SK-N-SH (cell line): Measurements from ENCODE around the gene ANKS1B. TPM values are rescaled to one million over a fixed set of nuclear protein-coding genes. Genes with fewer than 3 reads are reported as not detected.

ENCODE experiments used
- CTCF ChIA-PET: fragments of 300-600, 350-600 bp; formaldehyde crosslinking; extraction: SDS; loops from one replicate; lab custom pipeline; 2021; lab: Yijun Ruan, JAX
- POLR2A ChIA-PET: fragments of 350-600 bp; sonication (Branson Sonifier 250); formaldehyde crosslinking; extraction: SDS; loops from one replicate; lab custom pipeline; 2020; ENCODE audit warnings: antibody characterized with exemption, inconsistent platforms; lab: Yijun Ruan, JAX
- DNase-seq: peaks from one replicate; pipeline ENCODE4 v3.0.0; 2012
- H2AFZ ChIP-seq: fragments of 200-600 bp; sonication (generic); 2 replicates; pipeline ENCODE4 v1.8.1; 2016; ENCODE audit warnings: antibody characterized with exemption, mild to moderate bottlenecking, low read depth
- H3F3A ChIP-seq: fragments of 200-600 bp; sonication (generic); replicated peaks from 2 replicates; pipeline ENCODE3; 2016; ENCODE audit warnings: antibody characterized with exemption, mild to moderate bottlenecking; ENCODE audit not compliant: insufficient read depth
- H3K27ac ChIP-seq, 2 experiments: fragments of 200-500 bp in 1 of 2; fragments of 200-600 bp in 1 of 2; sonication (Bioruptor generic) in 1 of 2; sonication (generic), shearing (Covaris generic) in 1 of 2; 2 replicates each; pipeline versions ENCODE4 v1.5.1 to v1.6.1; 2014 to 2016; ENCODE audit warnings: low read depth in 2 of 2, inconsistent platforms in 1 of 2, low read length in 1 of 2, mild to moderate bottlenecking in 1 of 2, mixed read lengths in 1 of 2
- H3K27me3 ChIP-seq: fragments of 200-600 bp; sonication (generic), shearing (Covaris generic); 2 replicates; pipeline ENCODE4 v1.6.1; 2016; ENCODE audit warnings: mixed run types; ENCODE audit not compliant: insufficient read depth
- H3K36me3 ChIP-seq, 2 experiments: fragments of 200-500 bp in 1 of 2; fragments of 200-600 bp in 1 of 2; sonication (Bioruptor generic) in 1 of 2; sonication (generic) in 1 of 2; replicated peaks in 1 of 2; 2 replicates each; pipeline versions ENCODE3 to v1.5.1; 2014 to 2016; ENCODE audit warnings: low read length in 1 of 2, mild to moderate bottlenecking in 1 of 2; ENCODE audit not compliant: insufficient read depth in 2 of 2, control insufficient read depth in 1 of 2
- H3K4me1 ChIP-seq, 2 experiments: fragments of 200-500 bp in 1 of 2; fragments of 200-600 bp in 1 of 2; sonication (Bioruptor generic) in 1 of 2; sonication (generic), shearing (Covaris generic) in 1 of 2; 2 replicates each; pipeline versions ENCODE4 v1.5.1 to v1.6.1; 2014 to 2016; ENCODE audit warnings: low read depth in 1 of 2, low read length in 1 of 2, mixed run types in 1 of 2; ENCODE audit not compliant: insufficient read depth in 2 of 2, control insufficient read depth in 1 of 2
- H3K4me2 ChIP-seq: fragments of 200-600 bp; sonication (generic), shearing (Covaris generic); 2 replicates; pipeline ENCODE4 v1.6.1; 2017; ENCODE audit warnings: mixed run types
- H3K4me3 ChIP-seq, 2 experiments: fragments of 200-500 bp in 1 of 2; fragments of 200-600 bp in 1 of 2; sonication (Bioruptor generic) in 1 of 2; sonication (generic), shearing (Covaris generic) in 1 of 2; 2 replicates each; pipeline versions ENCODE4 v1.5.1 to v1.8.1; 2014 to 2016; ENCODE audit warnings: low read depth in 2 of 2, inconsistent platforms in 1 of 2, low read length in 1 of 2, mild to moderate bottlenecking in 1 of 2, mixed read lengths in 1 of 2, moderate library complexity in 1 of 2
- H3K79me2 ChIP-seq: fragments of 200-600 bp; sonication (generic); 2 replicates; pipeline ENCODE4 v1.8.1; 2017; ENCODE audit warnings: mild to moderate bottlenecking; ENCODE audit not compliant: insufficient read depth
- H3K9ac ChIP-seq: fragments of 200-600 bp; sonication (generic); 2 replicates; pipeline ENCODE4 v1.6.1; 2017; ENCODE audit warnings: mixed run types
- H3K9me2 ChIP-seq: fragments of 200-600 bp; sonication (generic); 2 replicates; pipeline ENCODE4 v1.6.1; 2017; ENCODE audit warnings: mixed run types
- H3K9me3 ChIP-seq: fragments of 200-600 bp; sonication (generic); 2 replicates; pipeline ENCODE4 v1.6.1; 2017; ENCODE audit warnings: mixed run types, mild to moderate bottlenecking, moderate library complexity
- H4K20me1 ChIP-seq: fragments of 200-600 bp; sonication (generic); 2 replicates; pipeline ENCODE4 v1.6.1; 2017; ENCODE audit warnings: mild to moderate bottlenecking, mixed run types; ENCODE audit not compliant: insufficient read depth
- CHD2 ChIP-seq: fragments of 150-350 bp; IDR thresholded peaks from 2 replicates; pipeline ENCODE4 v1.6.1; 2018; ENCODE audit warnings: low read length; ENCODE audit not compliant: partially characterized antibody
- FOSL2 ChIP-seq: IDR thresholded peaks from 2 replicates; pipeline ENCODE4 v1.4.0; 2012; ENCODE audit warnings: low read depth, mild to moderate bottlenecking, moderate library complexity, borderline replicate concordance
- FOXJ3 ChIP-seq: sonication (generic); formaldehyde crosslinking; IDR thresholded peaks from 2 replicates; pipeline ENCODE4 v1.5.1; 2020; ENCODE audit warnings: mild to moderate bottlenecking, missing genetic modification reagents
- GATA2 ChIP-seq: sonication (generic); formaldehyde crosslinking; IDR thresholded peaks from 2 replicates; pipeline ENCODE4 v1.5.0; 2020; ENCODE audit warnings: mild to moderate bottlenecking, missing genetic modification reagents
- IRF3 ChIP-seq: fragments of 150-350 bp; IDR thresholded peaks from 2 replicates; pipeline ENCODE4 v1.6.1; 2016; ENCODE audit warnings: mild to moderate bottlenecking, low read depth, low read length
- JUND ChIP-seq: IDR thresholded peaks from 2 replicates; pipeline ENCODE4 v1.4.0; 2012
- SMC3 ChIP-seq: IDR thresholded peaks from 2 replicates; pipeline ENCODE4 v1.6.1; 2012; ENCODE audit warnings: low read depth, low read length, improper control_type of control experiment
- USF2 ChIP-seq: fragments of 150-350 bp; IDR thresholded peaks from 2 replicates; pipeline ENCODE4 v1.6.1; 2017; ENCODE audit warnings: antibody characterized with exemption, low read length, low read depth, borderline replicate concordance
- YY1 ChIP-seq: IDR thresholded peaks from 2 replicates; pipeline ENCODE4 v1.4.0; 2012; ENCODE audit warnings: low read depth, mild to moderate bottlenecking
- ZBTB33 ChIP-seq: IDR thresholded peaks from 2 replicates; pipeline ENCODE4 v1.4.0; 2012; ENCODE audit warnings: low read depth, borderline replicate concordance
- WGBS: methylation state at CpG from one replicate; pipeline ENCODE4 v1.1.6; 2017; ENCODE audit warnings: low lambda C conversion rate; 5-methylcytosine and 5-hydroxymethylcytosine counted together
- polyA plus RNA-seq, 3 experiments: library from polyadenylated mRNA; depleted of rRNA; stranded (reverse); fragments of >200 nt; gene quantifications; 2 replicates each; pipeline ENCODE4 v1.2.3, GENCODE V29; 2012

Gene ANKS1B
- polyA plus RNA-seq, 1 of the 3 experiments (the other 2 are of a cell fraction): 1.8 TPM

- Histone ChIP-seq H3K9me2 (no peaks in the 10 kb centered on the region), H3K4me2 (no peak overlapping the region), H3K27me3 (no peaks in the 10 kb centered on the region), H4K20me1 (no peaks in the 10 kb centered on the region), H3K79me2 (no peaks in the 10 kb centered on the region), H3F3A (no peaks in the 10 kb centered on the region), H3K27ac (no peak overlapping the region), H3K36me3 (no peaks in the 10 kb centered on the region), H3K9me3 (no peaks in the 10 kb centered on the region), H3K4me1 (no peaks in the 10 kb centered on the region; a peak in 2 of 4 replicates), H3K9ac (no peak overlapping the region), H2AFZ (no peak overlapping the region), H3K4me3 (no peak overlapping the region)
- ChIA-PET CTCF (no interaction called here), POLR2A (no interaction called here)
- no peak for TF ChIP-seq SMC3
- no peak for TF ChIP-seq ZBTB33
- TF ChIP-seq YY1: no peak
- no peak for TF ChIP-seq GATA2 (CRISPR knock-in tag)
- TF ChIP-seq JUND: no peak
- no peak for TF ChIP-seq FOXJ3 (CRISPR knock-in tag)
- 50% methylated on average over 4 of the region's 4 CpGs for WGBS
- DNase-seq: no peak
Observed at GRCh38 chr12:99450036-99450630, 534.6 kb downstream of the ANKS1B start.

- no peak overlapping the region for H2AFZ ChIP-seq
- H3K27me3 ChIP-seq: no peaks in the 10 kb centered on the region
- ChIA-PET POLR2A (no interaction called here), CTCF (no interaction called here)
- no peak overlapping the region for H3K9ac ChIP-seq
- TF ChIP-seq IRF3 (no peak), CHD2 (no peak), USF2 (no peak), FOSL2 (peak; percentile 22; the same call in 1 of the 2 replicates)
- no peaks in the 10 kb centered on the region for H3K9me2 ChIP-seq
- peaks cover 11% of the 10 kb centered on the region for H3F3A ChIP-seq
- no peaks in the 10 kb centered on the region for H3K36me3 ChIP-seq
- no peaks in the 10 kb centered on the region; a peak in 1 of 4 replicates for H3K4me1 ChIP-seq
- H3K27ac ChIP-seq: peak overlapping the region in 1 of 2 experiments; percentile 32; a peak in 1 of 4 replicates
- no peak overlapping the region for H3K4me3 ChIP-seq
- no peaks in the 10 kb centered on the region for H3K79me2 ChIP-seq
- H3K4me2 ChIP-seq: no peak overlapping the region
- no peaks in the 10 kb centered on the region for H4K20me1 ChIP-seq
- no peak for DNase-seq
- no peaks in the 10 kb centered on the region for H3K9me3 ChIP-seq
Observed at GRCh38 chr12:99444859-99445316, 539.8 kb downstream of the ANKS1B start.
